Esophagus (tissue), 2 donors: ENCODE results near the gene AZIN2. TPM values are rescaled to one million over a fixed set of nuclear protein-coding genes. Genes with fewer than 3 reads are reported as not detected.

Source experiments
- H3K27ac ChIP-seq, 2 donors: one replicate each; pipeline ENCODE4 v1.5.1; 2013; ENCODE audit warnings: low read depth in 2 of 2, mild to moderate bottlenecking in 2 of 2, inconsistent platforms in 1 of 2, low read length in 1 of 2, moderate library complexity in 1 of 2
- H3K27me3 ChIP-seq, 2 donors: one replicate each; pipeline ENCODE4 v1.6.1; 2013; ENCODE audit warnings: low read length in 2 of 2, control low read depth in 1 of 2, mild to moderate bottlenecking in 1 of 2; ENCODE audit not compliant: insufficient read depth in 2 of 2, control insufficient read depth in 1 of 2
- H3K36me3 ChIP-seq, 2 donors: one replicate each; pipeline ENCODE4 v1.6.1; 2013; ENCODE audit warnings: low read length in 1 of 2; ENCODE audit not compliant: control insufficient read depth in 2 of 2, insufficient read depth in 2 of 2
- H3K4me1 ChIP-seq, 2 donors: one replicate each; pipeline ENCODE4 v1.6.1; 2013; ENCODE audit warnings: low read length in 1 of 2; ENCODE audit not compliant: control insufficient read depth in 2 of 2, insufficient read depth in 2 of 2
- H3K4me3 ChIP-seq, 2 donors: one replicate each; pipeline ENCODE4 v1.5.1; 2013; ENCODE audit warnings: low read length in 2 of 2, mild to moderate bottlenecking in 2 of 2, low read depth in 1 of 2, moderate library complexity in 1 of 2
- H3K9me3 ChIP-seq, 2 donors: one replicate each; pipeline ENCODE4 v1.6.1; 2013; ENCODE audit warnings: mild to moderate bottlenecking in 2 of 2, low read depth in 1 of 2, low read length in 1 of 2, moderate library complexity in 1 of 2; ENCODE audit not compliant: control insufficient read depth in 2 of 2, insufficient read depth in 1 of 2
- WGBS, 2 donors: extraction: QIAGEN DNeasy Blood & Tissue Kit; methylation state at CpG; one replicate each; pipeline ENCODE4 v1.1.7; 2013; 5-methylcytosine and 5-hydroxymethylcytosine counted together
- polyA plus RNA-seq, 2 donors: library from polyadenylated mRNA; stranded (reverse); fragments of 200-250 nt; gene quantifications; one replicate each; pipeline ENCODE4 v1.2.3, GENCODE V29; 2013
- donor health status: healthy with polysubstance abuse.
- donor health status: Bipolar disorder and iron deficiency.

AZIN2 gene
- polyA plus RNA-seq, 2 donors: 0.63 to 0.72 TPM

DNA sequence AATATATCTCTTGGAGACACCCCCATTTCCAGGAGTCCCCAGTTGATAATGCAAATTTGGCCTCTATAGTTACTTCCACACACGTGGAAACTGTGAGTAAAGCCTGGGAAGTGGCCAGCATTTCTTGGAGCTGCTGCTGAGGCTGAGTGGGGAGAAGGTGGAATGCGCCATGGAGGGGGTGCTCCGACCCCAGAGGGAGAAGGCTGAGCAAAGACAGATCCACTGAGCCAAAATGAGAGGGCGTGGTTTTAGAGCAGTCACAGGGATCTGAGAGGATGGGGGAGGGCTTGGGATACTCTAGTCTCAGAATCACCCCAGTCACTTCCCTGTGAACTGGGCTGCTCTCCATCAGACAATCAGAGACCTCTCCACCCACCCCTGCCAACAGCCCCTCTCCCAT lies 62.2 kb downstream of the AZIN2 start:
- Histone ChIP-seq H3K4me1 (peaks cover 2 to 3% of the 10 kb centered on the region in 2 donors), H3K9me3 (no peaks in the 10 kb centered on the region), H3K27me3 (no peaks in the 10 kb centered on the region), H3K36me3 (peaks cover 4 to 14% of the 10 kb centered on the region in 2 donors), H3K4me3 (no peak overlapping the region), H3K27ac (no peak overlapping the region)
- WGBS, 2 donors: 48 to 50% methylated on average over 4 of the region's 4 CpGs

DNA sequence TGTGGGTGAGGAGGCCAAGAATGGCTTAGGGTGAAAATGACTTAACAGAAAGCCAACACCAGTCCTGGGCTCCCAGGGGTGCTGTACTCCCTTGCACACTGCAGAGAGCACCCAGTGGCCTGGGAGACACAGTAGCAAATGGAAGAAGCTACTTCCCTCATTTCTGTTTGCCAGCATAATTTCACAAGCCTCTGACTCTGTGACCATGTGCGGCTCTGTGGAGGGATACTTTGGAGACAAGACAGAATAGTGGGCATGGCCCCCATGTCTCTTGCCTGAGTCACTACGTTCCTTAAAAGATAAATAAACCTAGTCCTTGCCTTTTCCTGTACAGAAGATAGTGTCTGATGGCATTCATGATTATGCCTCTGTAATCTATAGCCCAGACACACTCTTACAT lies 62.7 kb downstream of the AZIN2 start:
- 69 to 76% methylated on average over 2 of the region's 2 CpGs for WGBS, 2 donors
- Histone ChIP-seq H3K4me1 (peaks cover 2 to 3% of the 10 kb centered on the region in 2 donors), H3K9me3 (no peaks in the 10 kb centered on the region), H3K27ac (no peak overlapping the region), H3K4me3 (no peak overlapping the region), H3K36me3 (peaks cover 4 to 14% of the 10 kb centered on the region in 2 donors), H3K27me3 (no peaks in the 10 kb centered on the region)

DNA sequence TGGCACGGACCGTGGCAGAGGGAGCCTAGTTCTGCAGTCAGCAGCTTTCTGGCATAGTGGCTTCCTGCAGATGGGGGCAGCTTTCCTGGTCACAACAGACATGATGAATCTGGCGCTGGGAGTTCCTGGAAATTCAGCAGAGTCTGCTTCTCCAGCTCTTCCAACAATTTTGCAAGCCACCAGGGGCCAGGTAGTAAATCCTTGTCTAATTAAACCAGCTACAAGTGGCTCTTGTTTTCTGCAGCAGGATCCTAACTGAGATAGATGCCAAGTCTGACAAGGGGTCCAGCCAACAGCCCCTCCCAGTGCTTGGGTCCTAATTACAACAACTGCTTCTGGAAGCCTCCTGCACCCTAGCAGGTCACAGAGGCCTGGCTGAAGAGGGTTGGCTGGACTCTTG lies 65.0 kb downstream of the AZIN2 start:
- Histone ChIP-seq H3K9me3 (no peaks in the 10 kb centered on the region), H3K4me3 (no peak overlapping the region), H3K27ac (no peak overlapping the region), H3K4me1 (peaks cover 3 to 10% of the 10 kb centered on the region in 2 donors), H3K27me3 (no peaks in the 10 kb centered on the region), H3K36me3 (peaks cover 4 to 14% of the 10 kb centered on the region in 2 donors)
- 85 to 89% methylated on average over 3 of the region's 3 CpGs for WGBS, 2 donors

DNA sequence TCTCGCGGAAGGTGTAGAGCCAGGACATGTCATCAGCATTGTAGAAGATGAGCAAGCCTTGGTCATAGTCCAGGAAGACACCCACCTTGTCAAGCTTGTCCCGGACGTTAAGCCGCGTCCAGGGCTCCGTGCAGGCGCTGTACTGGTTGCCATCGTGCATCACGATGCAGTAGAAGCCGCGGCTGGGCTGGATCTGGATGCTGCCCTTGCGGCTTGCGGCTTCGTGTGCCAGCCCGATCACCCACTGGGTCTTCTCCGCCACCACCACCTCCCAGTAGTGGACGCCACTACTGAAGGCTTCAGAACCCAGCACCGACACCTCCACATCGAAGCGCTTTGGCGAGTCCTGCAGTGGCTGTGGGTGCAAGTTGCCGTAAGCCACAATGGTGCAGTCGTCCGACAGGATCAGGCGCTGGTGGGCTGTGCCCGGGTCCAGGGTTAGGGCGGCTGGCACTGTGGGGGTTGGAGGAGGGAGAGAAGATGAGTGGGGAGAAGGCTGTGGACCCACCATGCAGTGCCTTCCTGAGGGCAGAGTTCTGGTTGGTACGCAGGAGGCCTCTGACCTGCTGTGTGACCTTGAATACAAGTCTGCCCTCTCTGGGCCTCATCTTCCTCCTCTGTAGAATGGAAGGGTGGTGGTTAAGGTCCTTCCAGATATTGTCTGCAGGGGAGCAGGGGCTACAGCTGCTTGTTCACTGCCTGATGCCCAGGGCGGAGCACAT lies 66.5 kb downstream of the AZIN2 start:
- 94 to 97% methylated on average over 30 of the region's 30 CpGs for WGBS, 2 donors
- Histone ChIP-seq H3K27me3 (no peaks in the 10 kb centered on the region), H3K4me3 (no peak overlapping the region), H3K27ac (no peak overlapping the region), H3K4me1 (peaks cover 3 to 21% of the 10 kb centered on the region in 2 donors), H3K9me3 (no peaks in the 10 kb centered on the region), H3K36me3 (peaks cover 4 to 14% of the 10 kb centered on the region in 2 donors)

DNA sequence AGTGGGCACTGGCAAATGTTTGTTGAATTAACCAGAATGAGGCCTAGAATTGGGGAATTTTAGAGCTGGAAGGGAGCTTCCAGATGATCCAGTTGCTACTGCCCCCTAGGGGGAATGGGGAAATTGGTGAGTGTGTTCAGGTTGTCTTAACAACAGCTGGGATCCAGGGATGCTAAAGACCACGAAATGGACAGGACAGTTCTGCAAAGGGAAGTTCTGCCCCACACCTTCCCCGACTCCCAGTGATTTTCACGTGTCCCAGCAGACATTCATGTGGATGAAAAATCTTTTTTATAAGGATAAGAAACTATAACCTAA lies 67.0 kb downstream of the AZIN2 start:
- peaks cover 4 to 14% of the 10 kb centered on the region in 2 donors for H3K36me3 ChIP-seq
- WGBS, 2 donors: 63 to 72% methylated on average over 3 of the region's 3 CpGs
- no peak overlapping the region for H3K27ac ChIP-seq

DNA sequence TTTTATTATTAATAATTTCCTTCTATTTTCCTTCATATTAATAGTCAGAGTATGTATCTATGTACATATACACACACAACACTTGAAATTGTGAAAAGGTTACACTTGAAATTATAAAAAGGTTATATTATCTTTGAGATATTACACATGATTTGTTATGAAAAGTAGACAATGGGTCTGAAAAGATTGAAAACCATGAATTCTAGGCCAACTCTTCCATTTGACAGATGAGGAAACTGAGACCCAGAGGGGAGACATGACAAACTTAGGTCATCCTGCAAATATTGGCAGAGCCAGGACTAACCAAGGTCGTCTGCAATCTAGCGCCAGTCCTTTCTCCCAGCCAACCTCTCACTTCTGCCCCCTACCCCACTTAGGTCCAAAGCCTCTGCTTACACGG lies 67.7 kb downstream of the AZIN2 start:
- no peaks in the 10 kb centered on the region for H3K9me3 ChIP-seq
- no peaks in the 10 kb centered on the region for H3K27me3 ChIP-seq
- no peak overlapping the region for H3K4me3 ChIP-seq
- H3K27ac ChIP-seq: no peak overlapping the region
- peaks cover under 1 to 29% of the 10 kb centered on the region in 2 donors for H3K4me1 ChIP-seq
- 78 to 91% methylated on average over 3 of the region's 3 CpGs for WGBS, 2 donors
- H3K36me3 ChIP-seq: peaks cover 4 to 11% of the 10 kb centered on the region in 2 donors

More for the DNA sequence above, 67.0 kb downstream of the AZIN2 start:
- Histone ChIP-seq H3K4me1 (peaks cover 3 to 24% of the 10 kb centered on the region in 2 donors), H3K4me3 (no peak overlapping the region), H3K27me3 (no peaks in the 10 kb centered on the region), H3K9me3 (no peaks in the 10 kb centered on the region)

DNA sequence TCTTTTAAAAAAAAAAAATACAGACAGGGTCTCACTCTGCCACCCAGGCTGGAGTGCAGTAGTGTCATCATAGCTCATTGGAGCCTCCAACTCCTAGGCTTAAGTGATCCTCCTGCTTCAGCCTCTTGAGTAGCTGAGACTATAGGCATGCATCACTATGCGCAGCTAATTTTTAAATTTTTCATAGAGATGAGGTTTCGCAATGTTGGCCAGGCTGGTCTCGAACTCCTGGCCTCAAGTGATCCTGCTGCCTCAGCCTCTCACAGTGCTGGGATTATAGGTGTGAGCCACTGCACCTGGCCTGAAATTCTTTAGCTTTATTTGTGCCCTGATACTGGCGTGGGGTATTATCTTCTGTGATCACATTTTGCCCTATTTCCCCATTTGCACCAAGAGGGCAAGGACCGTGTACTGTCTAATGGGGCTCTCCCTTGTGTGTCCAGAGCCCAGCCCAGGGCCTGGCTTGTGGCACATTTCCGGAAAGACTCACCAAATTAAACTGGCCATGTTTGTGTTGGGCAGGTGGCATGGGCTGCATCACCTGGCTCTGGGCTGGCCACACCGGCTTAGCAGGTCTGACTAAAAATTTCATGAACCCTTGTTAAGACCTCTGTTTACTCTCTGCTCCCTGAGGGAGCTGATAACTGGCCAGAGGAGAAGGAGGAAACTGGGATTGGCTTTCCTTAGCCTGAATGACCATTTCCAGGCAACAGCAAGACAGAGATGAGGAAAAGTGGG lies 68.7 kb downstream of the AZIN2 start:
- 74 to 80% methylated on average over 7 of the region's 7 CpGs for WGBS, 2 donors
- H3K27ac ChIP-seq: peak overlapping the region; percentile 1 to 18
- no peaks in the 10 kb centered on the region for H3K27me3 ChIP-seq
- no peaks in the 10 kb centered on the region for H3K9me3 ChIP-seq
- H3K4me3 ChIP-seq: no peak overlapping the region
- peaks cover 4 to 11% of the 10 kb centered on the region in 2 donors for H3K36me3 ChIP-seq
- H3K4me1 ChIP-seq: peaks cover 0 to 33% of the 10 kb centered on the region in 2 donors

DNA sequence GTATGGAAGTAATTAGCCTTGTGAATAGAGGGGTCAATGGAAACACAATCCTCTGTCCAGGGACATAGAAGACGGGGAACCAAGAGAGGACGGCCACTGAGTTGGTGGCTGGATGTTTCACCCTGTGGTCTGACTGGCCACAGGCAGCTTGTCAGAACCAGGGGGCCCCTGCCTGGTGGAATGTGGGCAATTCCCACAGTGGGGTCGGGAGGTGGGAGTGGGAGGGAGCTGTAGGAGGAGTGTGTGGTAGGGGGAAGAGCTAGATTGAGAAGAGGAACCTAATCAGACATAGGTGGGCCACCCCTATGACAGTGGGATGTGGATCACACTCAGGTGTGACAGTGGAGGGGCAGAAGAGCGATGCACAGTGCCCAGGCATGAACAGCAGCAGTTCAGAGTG lies 69.6 kb downstream of the AZIN2 start:
- H3K9me3 ChIP-seq: no peaks in the 10 kb centered on the region
- peaks cover 4 to 13% of the 10 kb centered on the region in 2 donors for H3K36me3 ChIP-seq
- H3K4me1 ChIP-seq: peaks cover 0 to 33% of the 10 kb centered on the region in 2 donors
- no peaks in the 10 kb centered on the region for H3K27me3 ChIP-seq
- H3K27ac ChIP-seq: no peak overlapping the region
- no peak overlapping the region for H3K4me3 ChIP-seq
- 92 to 93% methylated on average over 4 of the region's 4 CpGs for WGBS, 2 donors

DNA sequence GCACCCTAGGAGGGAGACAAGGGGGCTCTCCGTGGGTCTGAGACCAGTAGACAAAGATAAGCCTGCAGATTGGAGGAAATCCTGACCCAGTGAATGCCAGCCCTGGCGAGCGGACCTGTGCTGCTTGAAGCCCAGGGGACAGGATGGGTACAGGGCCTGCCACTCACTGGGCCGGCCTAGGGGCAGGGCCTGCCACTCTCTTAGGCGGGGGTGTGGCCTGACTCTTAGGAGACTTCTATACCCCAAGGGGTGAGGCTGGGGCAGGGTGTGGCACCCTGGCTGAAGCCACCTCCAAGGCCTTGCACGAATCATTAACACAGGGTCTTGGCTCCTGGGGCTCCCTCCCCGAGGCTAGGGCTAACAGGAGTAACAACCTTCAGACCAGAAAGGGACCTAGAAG lies 70.2 kb downstream of the AZIN2 start:
- Histone ChIP-seq H3K36me3 (peaks cover 4 to 12% of the 10 kb centered on the region in 2 donors), H3K27ac (peak overlapping the region; percentile 64 to 68), H3K9me3 (no peaks in the 10 kb centered on the region), H3K4me1 (peaks cover 3 to 36% of the 10 kb centered on the region in 2 donors), H3K4me3 (no peak overlapping the region), H3K27me3 (no peaks in the 10 kb centered on the region)
- 50 to 66% methylated on average over 7 of the region's 7 CpGs for WGBS, 2 donors
